ENCODE results near the gene IKZF2.

The IKZF2 gene

DNA sequence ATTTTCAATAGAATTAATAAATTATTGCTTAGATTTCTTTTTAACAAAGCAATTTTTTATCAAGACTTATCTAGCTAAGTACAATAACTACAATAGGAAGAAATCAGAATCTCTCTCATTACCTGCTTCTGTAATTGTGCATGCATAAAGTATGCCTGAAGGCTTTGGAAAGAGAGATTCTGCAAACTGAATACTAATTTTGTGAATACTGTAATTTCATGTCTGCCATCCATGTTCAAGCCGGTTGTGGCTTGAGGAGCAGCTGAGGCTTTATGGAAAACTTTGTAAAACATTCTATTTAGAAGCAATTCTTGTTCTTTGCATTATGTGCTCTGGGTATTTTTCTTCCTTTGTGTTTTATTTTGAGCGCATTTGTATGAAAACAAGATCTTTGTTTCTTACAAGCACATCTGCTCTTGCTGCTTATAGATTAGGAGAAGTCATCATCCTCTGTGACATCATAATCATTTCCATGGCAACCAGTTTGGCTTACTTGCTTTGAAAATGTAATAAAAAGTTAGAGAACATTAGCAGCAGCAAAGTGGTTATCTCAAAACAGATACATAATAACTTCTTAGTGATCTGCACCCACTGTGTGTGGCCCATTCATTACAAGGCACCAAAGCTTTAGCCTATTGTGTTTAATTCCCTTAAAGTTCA, 16.0 kb upstream of the IKZF2 start:
- no peak overlapping the region for H3K27ac ChIP-seq (ENCODE audit: low read length)
- no peaks in the 10 kb centered on the region for H3F3A ChIP-seq (ENCODE audit: insufficient read depth, low read length)
- no peaks in the 10 kb centered on the region for H3K36me3 ChIP-seq (replicated peaks; ENCODE audit: insufficient read depth, low read length)
- no peak overlapping the region for H3K4me2 ChIP-seq (ENCODE audit: low read depth, low read length)
- no peak overlapping the region for H2AFZ ChIP-seq (ENCODE audit: low read length)
- H3K27me3 ChIP-seq (replicated peaks; ENCODE audit: insufficient read depth, low read length), result no peaks in the 10 kb centered on the region
- no peak overlapping the region for H3K9ac ChIP-seq (ENCODE audit: low read length)
- DNase-seq, result no peak
- no peak for TF ChIP-seq EZH2 (optimal IDR thresholded peaks at IDR 0.05; ENCODE audit: low read depth, low read length)
- TF ChIP-seq EZH2phosphoT487 (IDR thresholded peaks at IDR 0.05; ENCODE audit: low read length), result no peak
- TF ChIP-seq, protein P1, sequence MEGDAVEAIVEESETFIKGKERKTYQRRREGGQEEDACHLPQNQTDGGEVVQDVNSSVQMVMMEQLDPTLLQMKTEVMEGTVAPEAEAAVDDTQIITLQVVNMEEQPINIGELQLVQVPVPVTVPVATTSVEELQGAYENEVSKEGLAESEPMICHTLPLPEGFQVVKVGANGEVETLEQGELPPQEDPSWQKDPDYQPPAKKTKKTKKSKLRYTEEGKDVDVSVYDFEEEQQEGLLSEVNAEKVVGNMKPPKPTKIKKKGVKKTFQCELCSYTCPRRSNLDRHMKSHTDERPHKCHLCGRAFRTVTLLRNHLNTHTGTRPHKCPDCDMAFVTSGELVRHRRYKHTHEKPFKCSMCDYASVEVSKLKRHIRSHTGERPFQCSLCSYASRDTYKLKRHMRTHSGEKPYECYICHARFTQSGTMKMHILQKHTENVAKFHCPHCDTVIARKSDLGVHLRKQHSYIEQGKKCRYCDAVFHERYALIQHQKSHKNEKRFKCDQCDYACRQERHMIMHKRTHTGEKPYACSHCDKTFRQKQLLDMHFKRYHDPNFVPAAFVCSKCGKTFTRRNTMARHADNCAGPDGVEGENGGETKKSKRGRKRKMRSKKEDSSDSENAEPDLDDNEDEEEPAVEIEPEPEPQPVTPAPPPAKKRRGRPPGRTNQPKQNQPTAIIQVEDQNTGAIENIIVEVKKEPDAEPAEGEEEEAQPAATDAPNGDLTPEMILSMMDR (IDR thresholded peaks at IDR 0.05; ENCODE audit: low read length), result no peak
- H3K9me2 ChIP-seq (replicated peaks; ENCODE audit: insufficient read depth, low read length), result no peaks in the 10 kb centered on the region
- H3K79me2 ChIP-seq (ENCODE audit: low read length), result no peaks in the 10 kb centered on the region
- peaks cover 4% of the 10 kb centered on the region; the same call in 1 of the 2 replicates for H3K4me1 ChIP-seq (ENCODE audit: low read length)
- H4K20me1 ChIP-seq (ENCODE audit: insufficient read depth, low read length), result no peaks in the 10 kb centered on the region
- H3K4me3 ChIP-seq (ENCODE audit: low read length), result no peak overlapping the region
- H3K9me3 ChIP-seq (replicated peaks; ENCODE audit: insufficient read depth, low read length), result no peaks in the 10 kb centered on the region

DNA sequence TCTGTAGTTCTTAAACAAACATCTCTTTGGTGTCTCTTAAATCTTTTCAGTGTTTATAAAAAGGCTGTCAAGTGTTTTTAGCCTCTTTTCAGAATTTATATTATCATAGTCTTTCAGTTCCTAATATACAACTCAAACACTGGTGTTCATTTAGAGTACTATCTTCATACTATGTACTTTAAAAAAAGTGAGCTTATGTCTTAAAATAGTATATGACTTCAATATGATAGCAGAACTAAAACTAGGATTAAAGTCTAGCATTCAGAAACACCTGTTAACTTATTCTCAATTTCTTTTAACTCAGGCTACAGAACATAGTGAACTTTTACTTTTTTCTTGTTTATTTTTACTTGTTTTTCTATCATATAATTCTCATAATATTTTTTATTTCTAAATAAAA, 14.7 kb upstream of the IKZF2 start:
- Histone ChIP-seq H3K9me3 (replicated peaks; ENCODE audit: insufficient read depth, low read length) (no peaks in the 10 kb centered on the region), H2AFZ (ENCODE audit: low read length) (no peak overlapping the region), H3K4me1 (ENCODE audit: low read length) (peaks cover 4% of the 10 kb centered on the region; the same call in 1 of the 2 replicates), H3K9ac (ENCODE audit: low read length) (peak overlapping the region; percentile 6; the same call in 1 of the 2 replicates), H3F3A (ENCODE audit: insufficient read depth, low read length) (no peaks in the 10 kb centered on the region), H3K27ac (ENCODE audit: low read length) (peak overlapping the region; percentile 56; the same call in 1 of the 2 replicates), H3K4me3 (ENCODE audit: low read length) (no peak overlapping the region), H3K4me2 (ENCODE audit: low read depth, low read length) (peak overlapping the region; percentile 40), H4K20me1 (ENCODE audit: insufficient read depth, low read length) (no peaks in the 10 kb centered on the region), H3K79me2 (ENCODE audit: low read length) (no peaks in the 10 kb centered on the region), H3K27me3 (replicated peaks; ENCODE audit: insufficient read depth, low read length) (no peaks in the 10 kb centered on the region), H3K9me2 (replicated peaks; ENCODE audit: insufficient read depth, low read length) (no peaks in the 10 kb centered on the region), H3K36me3 (replicated peaks; ENCODE audit: insufficient read depth, low read length) (no peaks in the 10 kb centered on the region)
- TF ChIP-seq, protein P1 (IDR thresholded peaks at IDR 0.05; ENCODE audit: low read length), result no peak
- TF ChIP-seq EZH2phosphoT487 (IDR thresholded peaks at IDR 0.05; ENCODE audit: low read length) (no peak), EZH2 (optimal IDR thresholded peaks at IDR 0.05; ENCODE audit: low read depth, low read length) (no peak)
- peak; percentile 54 for DNase-seq

DNA sequence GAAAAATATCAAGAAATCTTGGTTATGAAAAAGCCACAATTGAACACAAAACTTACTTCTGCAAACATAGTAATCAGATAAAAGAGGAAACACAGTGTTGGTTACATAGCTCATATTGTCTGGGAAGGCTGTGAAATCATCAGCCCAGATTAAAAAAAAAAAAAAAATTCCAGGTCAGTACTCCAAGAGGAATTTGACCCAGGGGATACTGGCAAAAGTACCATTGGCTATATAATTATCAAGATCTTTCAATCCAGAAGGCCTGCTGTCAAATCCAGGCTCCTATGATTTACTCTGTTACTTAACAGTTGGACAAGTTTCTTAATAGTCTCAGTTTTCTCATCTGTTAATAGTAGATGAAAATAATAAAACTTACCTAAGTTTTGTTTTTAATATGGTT, 12.9 kb upstream of the IKZF2 start:
- no peak overlapping the region for H3K27ac ChIP-seq (ENCODE audit: low read length)

More for the DNA sequence above, 12.9 kb upstream of the IKZF2 start:
- no peaks in the 10 kb centered on the region for H3K9me2 ChIP-seq (replicated peaks; ENCODE audit: insufficient read depth, low read length)
- H3K4me3 ChIP-seq (ENCODE audit: low read length), result no peak overlapping the region
- H3K4me2 ChIP-seq (ENCODE audit: low read depth, low read length), result no peak overlapping the region
- no peak for DNase-seq
- H3K4me1 ChIP-seq (ENCODE audit: low read length), result peaks cover 4% of the 10 kb centered on the region; the same call in 1 of the 2 replicates
- no peak overlapping the region for H2AFZ ChIP-seq (ENCODE audit: low read length)
- no peaks in the 10 kb centered on the region for H3K27me3 ChIP-seq (replicated peaks; ENCODE audit: insufficient read depth, low read length)
- TF ChIP-seq, protein P1 (IDR thresholded peaks at IDR 0.05; ENCODE audit: low read length), result no peak
- TF ChIP-seq EZH2 (optimal IDR thresholded peaks at IDR 0.05; ENCODE audit: low read depth, low read length) (no peak), EZH2phosphoT487 (IDR thresholded peaks at IDR 0.05; ENCODE audit: low read length) (no peak)
- H3F3A ChIP-seq (ENCODE audit: insufficient read depth, low read length), result no peaks in the 10 kb centered on the region
- no peaks in the 10 kb centered on the region for H3K36me3 ChIP-seq (replicated peaks; ENCODE audit: insufficient read depth, low read length)
- no peaks in the 10 kb centered on the region for H4K20me1 ChIP-seq (ENCODE audit: insufficient read depth, low read length)
- no peak overlapping the region for H3K9ac ChIP-seq (ENCODE audit: low read length)
- no peaks in the 10 kb centered on the region for H3K79me2 ChIP-seq (ENCODE audit: low read length)
- H3K9me3 ChIP-seq (replicated peaks; ENCODE audit: insufficient read depth, low read length), result no peaks in the 10 kb centered on the region

Data from MM.1S (cell line).